NCI-H748 (cell line): ENCODE results near the gene MYBPH.
A peak's percentile ranks its signal among the peaks of the same experiment; 100 is the strongest.

Source experiments
- DNase-seq: peaks from one replicate; lab custom pipeline; 2025; ENCODE audit not compliant: unreplicated experiment; lab: John Stamatoyannopoulos, UW

Gene MYBPH

DNA sequence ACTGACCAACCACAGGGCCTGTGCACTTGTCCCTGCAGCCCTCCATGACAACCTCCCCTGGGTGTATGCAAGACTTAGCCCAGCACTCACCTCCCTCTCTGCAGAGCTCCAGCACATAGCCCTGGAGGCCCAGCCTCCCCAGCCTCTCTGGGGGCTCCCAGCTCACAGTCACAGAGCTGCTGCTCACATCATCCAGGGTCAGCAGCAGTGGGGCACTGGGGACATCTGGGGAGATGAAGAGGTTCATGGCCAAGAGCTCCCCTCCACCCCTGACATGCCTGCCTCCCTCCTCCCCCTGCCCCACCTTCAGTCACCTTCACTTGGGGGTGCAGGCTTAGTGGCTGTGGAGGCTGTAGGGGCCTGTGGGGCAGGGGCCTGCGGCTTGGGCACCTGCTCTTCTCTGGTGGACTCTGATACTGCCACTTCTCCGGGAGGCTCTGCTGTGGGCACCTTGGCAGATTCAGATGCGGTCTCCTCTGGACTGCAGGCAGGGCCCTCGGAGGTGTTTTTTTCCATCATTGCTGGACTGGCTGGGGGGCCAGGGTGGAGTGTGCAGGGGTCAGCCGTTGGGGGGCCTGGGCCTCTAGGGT lies at the start of gene MYBPH:
Gene MYBPH (minus strand): TSS at position 590 of the 590 bp plus-strand sequence. CDS start 71 bp downstream, at position 519.
- DNase-seq, result no peak

DNA sequence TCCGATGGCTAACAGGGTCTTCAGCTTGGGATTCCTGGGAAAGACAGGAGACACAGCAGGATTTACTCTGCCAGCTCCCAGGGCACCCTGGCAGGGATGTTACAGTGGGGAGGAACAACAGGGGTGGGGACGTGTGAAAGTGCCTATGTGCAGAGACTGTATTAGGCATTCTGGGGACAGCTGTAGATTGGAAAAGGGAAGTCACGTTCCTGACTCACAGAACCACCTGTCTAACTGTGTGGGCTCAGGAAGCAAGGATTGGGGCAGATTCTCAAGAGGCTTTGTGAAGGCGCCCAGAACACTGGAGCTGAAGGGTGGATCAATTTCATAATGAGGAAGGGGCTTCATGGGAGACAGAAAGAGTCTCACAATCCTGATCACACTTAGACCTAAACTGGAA lies 49.4 kb upstream of the MYBPH start:
- no peak for DNase-seq

DNA sequence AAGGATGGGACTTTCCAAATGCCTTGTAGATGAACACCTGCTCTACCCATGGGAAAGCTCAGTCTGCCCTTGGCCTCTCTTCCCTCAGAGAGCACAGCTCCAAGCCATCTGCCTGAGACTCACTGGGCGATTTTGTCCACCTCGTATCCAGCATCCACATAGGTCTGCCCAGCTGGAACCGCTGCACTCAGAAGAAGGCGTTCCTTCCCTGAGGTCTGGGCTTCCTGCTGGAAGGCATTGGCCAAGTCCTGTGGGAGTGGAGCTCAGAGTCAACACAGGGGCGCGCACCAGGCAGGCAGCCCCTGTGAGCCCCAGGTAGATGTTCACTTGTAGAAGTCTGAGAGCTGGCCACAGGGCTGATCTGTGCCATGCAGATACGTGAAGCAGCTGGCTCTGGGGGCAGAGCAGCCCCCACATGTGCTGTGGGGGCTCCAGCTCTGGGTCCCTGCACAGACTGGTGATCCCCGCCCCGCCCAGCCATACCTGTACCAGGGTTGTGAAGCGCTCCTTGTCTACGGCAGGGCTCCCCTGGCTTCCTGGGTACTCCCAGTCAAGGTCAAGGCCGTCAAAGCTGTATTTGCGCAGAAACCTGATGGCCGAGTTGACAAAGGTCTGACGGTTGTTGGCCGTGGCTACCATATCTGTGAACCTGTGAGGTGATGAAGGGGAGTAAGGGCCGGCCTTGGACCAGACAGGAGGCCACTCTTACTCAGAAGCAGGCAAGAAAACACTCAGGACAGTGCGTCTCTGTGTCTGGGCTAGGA lies 47.6 kb upstream of the MYBPH start:
- no peak for DNase-seq

GRCh38 chr1:203219934-203220333 lies 44.3 kb upstream of the MYBPH start:
- DNase-seq, result no peak

DNA sequence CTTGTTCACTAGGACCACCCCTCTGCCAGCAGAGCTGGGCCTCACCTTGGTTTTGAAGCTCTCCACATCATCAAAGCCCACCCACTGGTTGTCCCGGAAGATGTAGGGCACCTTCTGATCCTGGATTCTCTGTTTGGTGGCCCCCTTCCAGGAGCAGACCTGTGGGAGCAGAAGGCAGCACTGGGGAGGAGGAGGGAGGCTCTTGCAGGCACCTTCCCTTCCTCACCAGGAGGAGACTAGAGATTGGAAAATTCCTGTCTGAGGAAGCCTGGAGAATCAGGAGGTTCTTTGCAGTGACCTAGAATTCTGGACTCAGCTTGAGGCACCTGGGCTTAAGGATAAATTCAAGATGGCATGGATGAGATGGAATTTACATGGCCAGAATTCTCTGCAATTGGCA lies 43.5 kb upstream of the MYBPH start:
- DNase-seq, result no peak

- DNase-seq, result no peak
These were observed 42.0 kb upstream of the MYBPH start for GRCh38 chr1:203217668-203218067.

GRCh38 chr1:203217139-203217655 lies 41.6 kb upstream of the MYBPH start:
- no peak for DNase-seq

DNA sequence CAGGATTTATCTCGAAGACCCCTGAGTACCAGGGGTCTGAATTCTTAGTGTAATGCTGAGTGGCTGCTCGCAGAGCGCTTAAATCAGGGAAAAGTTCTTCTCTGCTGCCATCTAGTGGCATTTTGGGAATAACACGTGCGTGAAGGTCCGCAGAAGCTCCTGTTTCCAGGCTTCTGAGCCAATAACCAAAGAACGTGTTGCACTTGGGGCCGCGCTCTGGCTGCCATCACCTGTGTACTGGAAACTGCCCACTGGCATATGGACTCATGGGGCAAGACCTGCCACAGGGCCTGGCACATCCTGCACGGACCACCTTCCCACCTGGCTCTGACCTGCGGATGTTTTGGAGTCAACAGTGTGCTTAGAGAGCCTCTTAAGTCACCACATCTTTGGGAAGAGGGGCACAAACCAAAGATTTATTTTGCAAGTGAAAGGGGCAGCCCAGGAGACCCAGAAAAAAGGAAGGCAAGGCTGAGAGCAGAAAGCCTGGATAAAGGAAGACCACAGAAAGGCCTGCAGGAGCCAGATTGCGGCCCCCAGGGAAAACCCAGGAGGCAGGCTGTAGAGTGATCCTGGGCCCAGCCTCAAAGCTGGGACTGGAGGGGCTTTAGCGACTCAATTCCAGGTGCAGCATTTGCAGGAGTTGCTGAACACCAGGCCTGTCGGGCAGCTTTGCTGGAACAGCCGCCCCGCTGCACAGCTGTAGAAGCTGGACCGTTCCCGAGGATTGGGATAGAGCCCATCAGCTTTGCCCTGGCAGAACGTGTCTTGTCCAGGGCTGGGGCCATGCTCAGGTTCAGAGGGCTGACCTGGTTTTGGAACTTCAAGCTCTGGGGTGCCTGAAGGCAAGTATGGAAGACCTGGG lies 40.9 kb upstream of the MYBPH start:
- DNase-seq, result peak; percentile 55

DNA sequence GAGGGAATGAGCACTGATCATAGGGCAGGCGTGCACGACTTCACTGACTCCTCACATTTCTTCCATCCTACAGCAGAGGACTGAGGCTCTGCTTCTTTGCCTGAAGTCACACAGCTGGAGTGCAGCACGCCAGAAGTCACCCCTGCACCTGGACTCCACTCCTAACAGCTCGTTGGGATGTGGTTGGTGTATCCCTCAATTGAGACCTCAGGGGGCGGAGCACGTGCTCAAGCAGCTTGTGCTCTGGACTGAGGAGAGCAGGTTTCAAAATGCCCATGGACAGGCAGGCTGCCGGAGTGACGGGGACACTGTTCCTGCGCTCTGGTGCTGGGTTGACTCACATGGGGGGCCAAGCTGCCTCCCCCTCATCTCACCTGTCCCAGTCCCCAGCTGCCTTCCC lies 39.9 kb upstream of the MYBPH start:
- DNase-seq, result peak; percentile 17

- DNase-seq, result no peak
These were observed 39.2 kb upstream of the MYBPH start for GRCh38 chr1:203214871-203215270.

DNA sequence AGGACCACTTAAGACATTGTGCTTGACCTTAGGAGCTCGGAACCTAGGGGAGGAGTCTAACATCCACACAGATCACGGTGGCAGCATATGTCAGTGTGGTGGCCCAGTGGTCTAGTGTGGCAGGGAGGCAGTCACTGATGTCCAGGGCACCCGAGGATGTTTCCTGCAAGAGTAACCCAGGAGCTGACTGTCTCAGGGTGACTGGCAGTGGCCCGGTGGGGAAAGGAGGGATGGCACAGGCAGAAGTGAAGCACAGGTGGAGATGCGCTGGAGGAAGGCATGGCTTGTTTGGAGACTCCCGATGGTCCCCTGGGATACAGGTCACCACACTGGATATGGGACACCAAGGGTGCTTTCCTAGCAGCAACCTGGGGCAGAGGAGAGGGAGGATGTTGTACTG lies 37.5 kb upstream of the MYBPH start:
- no peak for DNase-seq

- DNase-seq, result no peak
These were observed 36.2 kb upstream of the MYBPH start for GRCh38 chr1:203211812-203212211.

DNA sequence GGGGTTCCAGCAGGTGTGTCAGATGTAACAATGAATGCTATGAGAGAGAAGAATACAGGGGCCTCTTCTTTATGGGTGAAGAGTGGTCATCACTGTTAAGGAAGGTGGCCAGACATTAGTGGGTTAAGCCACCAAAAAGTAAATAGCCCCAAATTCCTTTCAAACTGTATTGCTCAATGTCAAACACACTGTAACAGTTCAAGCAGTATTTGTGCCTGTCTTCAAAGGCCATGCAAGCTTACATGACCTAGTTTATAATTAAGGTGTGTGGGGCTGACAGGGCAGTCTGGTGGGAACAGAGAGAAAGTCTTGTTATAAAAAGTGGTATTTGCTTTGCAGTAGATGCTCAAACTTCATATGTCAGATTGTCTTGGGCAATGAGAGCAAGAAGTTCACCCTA lies 35.4 kb upstream of the MYBPH start:
- DNase-seq, result no peak

DNA sequence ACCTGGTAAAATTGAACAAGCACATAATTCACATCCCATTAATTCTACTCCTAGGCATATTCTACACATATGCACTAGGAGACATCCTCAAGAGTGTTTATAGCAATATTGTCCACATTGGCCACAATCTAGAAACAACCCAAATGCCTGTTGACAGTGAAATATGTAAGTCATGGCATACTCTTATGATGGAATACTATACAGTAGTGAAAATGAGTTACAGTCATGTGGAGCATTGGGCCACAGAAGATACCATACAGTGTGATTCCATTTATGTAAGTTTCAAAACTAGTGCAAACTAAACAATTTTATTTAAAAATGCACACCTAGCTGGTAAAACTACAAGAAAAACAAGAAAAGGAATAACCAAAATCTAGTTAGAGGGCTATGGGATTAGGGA lies 34.7 kb upstream of the MYBPH start:
- DNase-seq, result no peak

DNA sequence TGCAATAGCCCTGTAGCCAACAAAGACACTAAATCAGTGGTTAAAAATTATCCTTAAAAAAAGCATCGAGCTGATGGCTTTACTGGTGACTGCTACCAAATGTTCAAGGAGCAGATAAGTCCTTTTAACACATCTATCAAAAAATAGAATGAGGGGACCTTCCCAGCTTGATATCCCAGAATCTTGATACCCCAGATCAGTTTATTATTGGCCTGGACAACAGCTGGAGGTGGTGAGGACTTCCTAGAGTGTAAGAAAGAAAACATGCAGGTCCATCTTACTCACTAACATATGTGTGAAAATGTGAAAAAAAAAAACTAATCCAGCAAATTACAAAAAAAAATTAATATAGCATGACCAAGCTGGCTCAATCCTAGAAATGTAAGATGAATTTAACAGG lies 32.6 kb upstream of the MYBPH start:
- DNase-seq, result no peak

DNA sequence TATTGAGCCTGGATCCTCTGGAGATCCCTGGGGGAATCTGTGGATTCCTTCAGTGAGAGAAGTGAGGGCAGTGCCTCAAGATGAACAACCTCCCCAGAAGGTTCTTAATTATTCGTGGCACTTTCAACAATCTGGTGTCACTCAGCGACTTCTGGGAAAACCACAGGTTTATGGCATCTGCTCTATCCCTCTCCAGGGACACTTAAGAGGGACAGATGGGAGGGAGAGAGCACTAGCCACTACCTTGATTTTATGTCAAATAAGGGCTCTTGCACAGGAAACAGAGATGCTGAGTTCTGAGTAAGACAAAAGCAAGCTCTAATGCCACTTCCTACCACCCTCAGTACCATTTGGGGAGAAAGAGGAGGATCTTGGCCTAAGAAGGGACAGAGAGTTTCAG lies 32.1 kb upstream of the MYBPH start:
- no peak for DNase-seq

DNA sequence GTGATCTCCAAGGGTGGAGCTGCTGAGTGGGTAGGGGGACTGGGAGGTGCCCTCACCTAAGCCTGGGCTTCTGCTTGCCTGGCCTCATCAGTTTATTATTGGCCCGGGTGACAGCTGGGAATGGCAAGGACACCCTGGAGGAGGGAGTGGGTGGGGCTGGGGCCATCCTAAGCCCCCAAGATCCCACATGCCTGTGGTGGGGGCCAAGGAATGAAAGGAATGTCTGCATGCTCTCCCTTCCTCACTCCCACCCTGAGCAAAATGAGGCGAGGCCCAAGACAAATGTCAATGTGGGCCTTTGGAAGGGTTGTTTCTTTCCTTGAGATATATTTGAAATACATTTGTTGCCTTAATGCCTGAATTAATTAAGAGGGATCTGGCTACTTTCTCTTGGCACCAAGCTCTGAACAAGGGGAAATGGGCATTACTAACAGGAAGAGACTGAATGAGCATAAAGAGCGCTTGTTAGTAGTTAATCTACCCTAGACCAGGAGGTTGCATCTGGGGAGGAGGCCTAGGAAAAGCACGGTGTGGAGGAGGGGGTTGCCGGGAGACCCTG lies 30.6 kb upstream of the MYBPH start:
- no peak for DNase-seq

DNA sequence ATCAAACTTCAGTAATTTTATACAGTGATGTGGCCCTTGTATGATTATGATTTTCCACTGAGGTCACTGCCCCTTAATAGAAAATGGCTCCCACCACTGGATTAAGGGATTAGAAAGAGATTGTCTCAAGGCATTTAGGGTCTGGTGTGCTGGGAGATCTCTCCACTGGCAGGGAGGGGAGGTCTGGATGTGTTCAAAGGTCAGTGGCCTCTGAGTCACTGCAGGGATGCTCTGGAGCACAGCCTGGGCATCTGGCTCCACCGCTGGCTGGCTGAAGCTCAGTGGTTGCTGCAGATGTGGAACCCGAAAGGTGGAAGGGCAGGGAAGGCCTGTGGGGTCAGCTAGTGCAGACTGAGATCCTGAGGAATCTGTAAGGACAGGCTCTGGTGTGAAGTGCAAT lies 29.1 kb upstream of the MYBPH start:
- DNase-seq, result no peak

DNA sequence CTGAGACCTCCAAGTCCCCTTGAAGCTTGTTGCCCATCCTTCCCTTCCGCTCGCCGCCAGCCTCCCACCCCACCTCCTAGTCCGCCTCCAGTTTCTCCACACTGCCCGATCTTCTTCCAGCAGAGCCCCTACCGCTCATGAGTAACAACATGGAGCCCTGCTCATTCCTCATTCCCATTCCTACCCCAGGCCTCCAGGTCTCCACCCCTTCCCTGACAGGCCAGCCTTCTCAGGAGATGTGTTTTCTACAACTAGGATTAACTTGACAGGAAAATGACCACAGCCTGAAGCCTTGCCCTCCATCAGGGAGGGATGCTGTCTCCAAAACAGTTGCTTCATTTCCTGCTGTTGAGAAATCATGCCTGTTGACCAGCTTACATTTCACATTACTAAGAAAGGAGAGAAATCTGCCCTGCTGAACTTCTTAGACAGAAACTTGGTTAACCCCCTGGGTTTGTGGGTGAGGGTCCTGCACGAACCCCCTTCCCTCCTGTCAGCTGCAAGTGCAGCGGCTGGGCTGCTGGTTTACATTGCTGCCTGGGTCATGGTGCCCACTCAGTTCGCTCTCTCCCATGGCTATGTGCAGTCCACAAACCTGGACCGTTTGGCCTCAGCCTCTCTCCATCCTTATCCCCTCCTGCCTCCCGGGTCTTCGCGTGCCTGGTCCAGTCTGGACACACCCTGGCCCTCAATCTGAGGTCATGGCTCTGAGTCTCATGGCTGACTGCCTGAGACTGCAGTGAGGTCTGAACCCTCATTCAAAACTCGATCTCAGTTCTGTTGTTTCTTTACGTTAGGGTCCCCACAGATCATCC lies 27.0 kb upstream of the MYBPH start:
- DNase-seq, result no peak

GRCh38 chr1:203201516-203202205 lies 26.0 kb upstream of the MYBPH start:
- DNase-seq, result no peak
